Measurements from ENCODE around the gene RBM47. TPM values are rescaled to one million over a fixed set of nuclear protein-coding genes. Genes with fewer than 3 reads are reported as not detected.

Gene RBM47
- total RNA-seq, 1 donor from 2014 or later, result 0.98 TPM

DNA sequence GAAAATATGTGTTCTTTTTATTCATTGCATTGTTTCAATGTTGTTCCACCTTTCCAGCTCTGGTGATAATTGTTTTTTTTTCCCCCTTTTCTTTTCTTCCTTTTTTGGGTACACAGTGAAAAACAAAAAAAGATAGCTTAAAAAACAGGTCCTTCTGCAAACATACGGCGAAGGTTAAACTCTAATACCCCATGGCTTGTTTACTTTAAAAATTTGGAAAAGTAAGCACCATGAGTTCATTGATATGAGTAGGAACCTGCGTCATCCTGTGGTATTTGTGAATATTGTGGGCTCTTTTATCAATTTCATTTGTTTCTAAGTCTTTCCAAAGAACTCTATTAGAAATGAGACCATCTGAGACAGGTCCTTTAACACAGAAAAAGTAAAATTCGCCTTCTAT is 171.0 kb downstream of the RBM47 start:
- DNase-seq, result no peak
- Mint-ChIP-seq H3K4me3 (ENCODE audit: unreplicated experiment) (no peak overlapping the region), H3K27me3 (ENCODE audit: unreplicated experiment) (no peaks in the 10 kb centered on the region), H3K4me1 (ENCODE audit: low read depth, unreplicated experiment) (no peaks in the 10 kb centered on the region), H3K9me3 (ENCODE audit: unreplicated experiment) (no peaks in the 10 kb centered on the region), H3K27ac (ENCODE audit: unreplicated experiment) (no peak overlapping the region), H3K36me3 (ENCODE audit: unreplicated experiment) (no peaks in the 10 kb centered on the region)
- TF ChIP-seq, protein P1, sequence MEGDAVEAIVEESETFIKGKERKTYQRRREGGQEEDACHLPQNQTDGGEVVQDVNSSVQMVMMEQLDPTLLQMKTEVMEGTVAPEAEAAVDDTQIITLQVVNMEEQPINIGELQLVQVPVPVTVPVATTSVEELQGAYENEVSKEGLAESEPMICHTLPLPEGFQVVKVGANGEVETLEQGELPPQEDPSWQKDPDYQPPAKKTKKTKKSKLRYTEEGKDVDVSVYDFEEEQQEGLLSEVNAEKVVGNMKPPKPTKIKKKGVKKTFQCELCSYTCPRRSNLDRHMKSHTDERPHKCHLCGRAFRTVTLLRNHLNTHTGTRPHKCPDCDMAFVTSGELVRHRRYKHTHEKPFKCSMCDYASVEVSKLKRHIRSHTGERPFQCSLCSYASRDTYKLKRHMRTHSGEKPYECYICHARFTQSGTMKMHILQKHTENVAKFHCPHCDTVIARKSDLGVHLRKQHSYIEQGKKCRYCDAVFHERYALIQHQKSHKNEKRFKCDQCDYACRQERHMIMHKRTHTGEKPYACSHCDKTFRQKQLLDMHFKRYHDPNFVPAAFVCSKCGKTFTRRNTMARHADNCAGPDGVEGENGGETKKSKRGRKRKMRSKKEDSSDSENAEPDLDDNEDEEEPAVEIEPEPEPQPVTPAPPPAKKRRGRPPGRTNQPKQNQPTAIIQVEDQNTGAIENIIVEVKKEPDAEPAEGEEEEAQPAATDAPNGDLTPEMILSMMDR (IDR thresholded peaks at IDR 0.05; ENCODE audit: partially characterized antibody, unreplicated experiment), result no peak

DNA sequence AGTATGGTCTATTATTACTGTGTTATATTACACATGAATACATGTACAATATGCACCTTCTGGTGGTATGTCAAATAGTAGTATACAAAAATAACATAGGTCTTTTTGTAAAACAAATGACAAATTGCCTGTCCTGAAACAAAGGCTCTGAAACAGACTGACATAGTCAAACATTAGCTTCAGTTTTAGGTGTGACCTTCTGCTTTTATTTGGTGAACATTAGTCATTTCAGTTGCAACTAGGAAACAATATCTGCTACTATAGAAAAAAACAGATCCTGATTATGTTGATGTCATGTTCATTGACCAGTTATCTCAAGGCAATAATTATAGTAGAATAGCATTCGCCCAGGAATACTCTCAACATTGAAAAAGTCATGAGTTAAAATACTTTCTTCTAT is 171.6 kb downstream of the RBM47 start:
- Mint-ChIP-seq H3K36me3 (ENCODE audit: unreplicated experiment) (no peaks in the 10 kb centered on the region), H3K4me3 (ENCODE audit: unreplicated experiment) (no peak overlapping the region), H3K27me3 (ENCODE audit: unreplicated experiment) (no peaks in the 10 kb centered on the region), H3K4me1 (ENCODE audit: low read depth, unreplicated experiment) (no peaks in the 10 kb centered on the region), H3K27ac (ENCODE audit: unreplicated experiment) (no peak overlapping the region), H3K9me3 (ENCODE audit: unreplicated experiment) (no peaks in the 10 kb centered on the region)
- DNase-seq, result no peak
- TF ChIP-seq, protein P1 (IDR thresholded peaks at IDR 0.05; ENCODE audit: partially characterized antibody, unreplicated experiment), result no peak

DNA sequence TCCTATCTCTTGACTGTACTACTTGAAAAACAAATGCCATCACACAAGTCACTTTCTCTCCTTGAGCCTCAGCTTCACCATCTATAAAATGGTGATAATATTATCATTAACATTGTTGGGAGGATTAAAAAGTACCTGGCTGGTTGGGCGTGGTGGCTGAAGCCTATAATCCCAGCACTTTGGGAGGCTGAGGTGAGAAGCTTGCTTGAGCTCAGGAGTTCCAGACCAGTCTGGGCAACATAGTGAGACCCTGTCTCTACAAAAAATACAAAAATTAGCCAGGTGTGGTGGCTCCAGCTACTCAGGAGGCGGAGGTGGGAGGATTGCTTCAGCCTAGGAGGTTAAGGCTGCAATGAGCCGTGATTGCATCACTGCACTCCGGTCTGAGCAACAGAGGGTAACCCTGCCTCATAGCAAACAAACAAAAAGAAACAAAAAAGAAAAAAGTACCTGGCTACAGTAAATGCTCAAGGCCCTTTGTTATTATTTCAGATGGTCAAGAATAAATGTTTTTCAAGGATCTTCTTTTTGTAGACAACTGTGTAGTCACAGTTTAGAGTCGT is 174.2 kb downstream of the RBM47 start:
- H3K9me3 Mint-ChIP-seq (ENCODE audit: unreplicated experiment), result no peaks in the 10 kb centered on the region
- H3K36me3 Mint-ChIP-seq (ENCODE audit: unreplicated experiment), result no peaks in the 10 kb centered on the region
- H3K27me3 Mint-ChIP-seq (ENCODE audit: unreplicated experiment), result no peaks in the 10 kb centered on the region
- no peak for DNase-seq
- H3K4me3 Mint-ChIP-seq (ENCODE audit: unreplicated experiment), result no peak overlapping the region
- H3K4me1 Mint-ChIP-seq (ENCODE audit: low read depth, unreplicated experiment), result no peaks in the 10 kb centered on the region
- H3K27ac Mint-ChIP-seq (ENCODE audit: unreplicated experiment), result no peak overlapping the region
- TF ChIP-seq, protein P1 (IDR thresholded peaks at IDR 0.05; ENCODE audit: partially characterized antibody, unreplicated experiment), result no peak

DNA sequence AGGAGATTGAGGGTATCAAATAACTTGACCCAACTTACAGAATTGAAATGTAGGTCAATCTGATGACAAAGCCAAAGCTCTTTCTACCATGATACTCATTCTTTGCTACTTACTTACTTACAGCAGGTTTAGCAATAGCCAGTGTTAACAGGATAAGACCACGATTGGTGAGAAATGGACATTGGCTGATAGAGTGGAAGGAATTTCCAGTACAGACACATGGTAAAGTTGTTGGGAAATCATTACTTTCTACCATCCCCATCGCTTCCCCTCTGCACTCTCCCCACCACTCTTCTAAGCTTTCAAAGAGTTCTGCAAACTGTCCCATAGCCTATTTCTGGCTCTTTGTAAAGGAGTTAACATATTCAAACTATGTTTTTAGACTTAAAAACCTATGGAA is 174.8 kb downstream of the RBM47 start:
- H3K27ac Mint-ChIP-seq (ENCODE audit: unreplicated experiment), result no peak overlapping the region

DNA sequence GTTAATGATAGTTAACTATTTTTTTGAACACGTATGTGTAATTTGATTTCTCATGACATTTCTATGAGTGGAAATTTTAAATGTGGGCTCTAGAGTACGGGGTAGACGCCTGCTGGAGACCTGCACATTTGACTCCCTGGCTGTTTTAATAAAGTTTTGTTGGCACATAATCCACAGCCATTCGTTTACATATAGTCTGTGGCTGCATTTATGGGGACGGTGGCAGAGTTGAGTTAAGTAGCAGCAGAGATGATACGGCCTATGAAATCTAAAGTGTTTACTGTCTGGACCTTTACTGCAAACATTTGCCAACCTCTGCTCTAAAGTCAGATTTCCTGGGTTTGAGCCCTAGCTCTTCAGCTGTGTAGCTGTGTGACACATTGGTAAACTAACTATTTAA is 175.8 kb downstream of the RBM47 start:
- Mint-ChIP-seq H3K4me3 (ENCODE audit: unreplicated experiment) (no peak overlapping the region), H3K9me3 (ENCODE audit: unreplicated experiment) (no peaks in the 10 kb centered on the region), H3K36me3 (ENCODE audit: unreplicated experiment) (no peaks in the 10 kb centered on the region), H3K27me3 (ENCODE audit: unreplicated experiment) (no peaks in the 10 kb centered on the region), H3K4me1 (ENCODE audit: low read depth, unreplicated experiment) (no peaks in the 10 kb centered on the region), H3K27ac (ENCODE audit: unreplicated experiment) (no peak overlapping the region)
- TF ChIP-seq, protein P1 (IDR thresholded peaks at IDR 0.05; ENCODE audit: partially characterized antibody, unreplicated experiment), result no peak
- DNase-seq, result no peak

More for the DNA sequence above, 174.8 kb downstream of the RBM47 start:
- no peaks in the 10 kb centered on the region for H3K36me3 Mint-ChIP-seq (ENCODE audit: unreplicated experiment)
- TF ChIP-seq, protein P1 (IDR thresholded peaks at IDR 0.05; ENCODE audit: partially characterized antibody, unreplicated experiment), result no peak
- no peak overlapping the region for H3K4me3 Mint-ChIP-seq (ENCODE audit: unreplicated experiment)
- no peaks in the 10 kb centered on the region for H3K9me3 Mint-ChIP-seq (ENCODE audit: unreplicated experiment)
- no peaks in the 10 kb centered on the region for H3K4me1 Mint-ChIP-seq (ENCODE audit: low read depth, unreplicated experiment)
- no peak for DNase-seq
- no peaks in the 10 kb centered on the region for H3K27me3 Mint-ChIP-seq (ENCODE audit: unreplicated experiment)

Data from glutamatergic neuron (in vitro differentiated cells).